ENCODE measurements around the gene PPIC. TPM values are rescaled to one million over a fixed set of nuclear protein-coding genes. Genes with fewer than 3 reads are reported as not detected.

The PPIC gene
- total RNA-seq, 1 experiment from 2014 or later: 10.8 TPM

DNA sequence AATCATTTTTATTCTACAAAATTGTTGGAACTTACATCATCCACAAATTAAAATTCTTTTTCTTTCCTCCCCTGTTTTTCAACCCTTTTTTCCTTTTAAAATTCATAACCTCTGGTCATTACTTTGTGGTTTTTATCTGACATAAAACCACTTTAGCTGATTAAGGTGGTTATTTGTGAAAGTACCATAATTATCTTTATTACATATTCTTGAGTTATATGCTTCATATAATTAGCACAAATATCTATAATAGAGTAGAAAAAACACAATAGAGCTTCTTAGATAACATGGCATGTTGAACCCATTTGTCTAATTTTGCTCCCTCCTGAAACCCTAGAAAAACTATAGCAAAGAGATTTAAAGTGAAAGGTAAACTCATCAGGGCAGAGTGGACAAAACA is 22.9 kb upstream of the PPIC start:
- Histone ChIP-seq H2BK120ac (ENCODE audit: low read depth, low read length, poor library complexity, severe bottlenecking) (no peak overlapping the region), H4K20me1 (ENCODE audit: control insufficient read depth, insufficient read depth, insufficient read length) (no peaks in the 10 kb centered on the region), H2AFZ (ENCODE audit: low read length) (no peak overlapping the region), H3T11ph (ENCODE audit: low read length) (no peak overlapping the region), H2AK5ac (ENCODE audit: insufficient read length, low read length) (no peak overlapping the region), H3K9ac (ENCODE audit: extremely low read depth, insufficient read length, low read length) (no peak overlapping the region), H3K14ac (ENCODE audit: insufficient read depth, low read length) (no peak overlapping the region), H3K9me3 (ENCODE audit: control insufficient read depth, low read depth, low read length) (no peaks in the 10 kb centered on the region), H3K23ac (ENCODE audit: insufficient read length, low read depth, low read length) (no peak overlapping the region), H3K4ac (ENCODE audit: low read depth, low read length) (no peak overlapping the region), H2BK20ac (ENCODE audit: low read depth, low read length, poor library complexity, severe bottlenecking) (no peak overlapping the region), H3K79me1 (ENCODE audit: insufficient read depth, low read depth, low read length, poor library complexity, severe bottlenecking) (no peaks in the 10 kb centered on the region), H2BK12ac (ENCODE audit: insufficient read length, low read depth, low read length) (no peak overlapping the region), H3K4me1 (ENCODE audit: insufficient read depth, low read length) (no peaks in the 10 kb centered on the region), H3K27ac (ENCODE audit: insufficient read length, low read depth, low read length) (no peak overlapping the region), H2BK5ac (ENCODE audit: insufficient read length, low read length) (no peak overlapping the region), H3K18ac (ENCODE audit: insufficient read length, low read depth, low read length) (no peak overlapping the region), H4K91ac (ENCODE audit: insufficient read length, low read depth, low read length) (no peak overlapping the region), H3K4me2 (ENCODE audit: insufficient read depth, insufficient read length, low read length) (no peak overlapping the region), H4K5ac (ENCODE audit: insufficient read length, low read depth, low read length) (no peak overlapping the region), H4K8ac (replicated peaks; ENCODE audit: insufficient read length, low read depth, low read length) (no peak overlapping the region), H3K23me2 (ENCODE audit: insufficient read length, low read depth, low read length, poor library complexity, severe bottlenecking) (no peaks in the 10 kb centered on the region), H3K27me3 (ENCODE audit: insufficient read depth, low read length) (no peaks in the 10 kb centered on the region), H3K79me2 (ENCODE audit: insufficient read depth, low read length) (no peaks in the 10 kb centered on the region), H2BK15ac (ENCODE audit: low read depth, low read length) (no peak overlapping the region), H3K56ac (ENCODE audit: insufficient read length, low read depth, low read length) (no peak overlapping the region)
- TF ChIP-seq, protein P1, sequence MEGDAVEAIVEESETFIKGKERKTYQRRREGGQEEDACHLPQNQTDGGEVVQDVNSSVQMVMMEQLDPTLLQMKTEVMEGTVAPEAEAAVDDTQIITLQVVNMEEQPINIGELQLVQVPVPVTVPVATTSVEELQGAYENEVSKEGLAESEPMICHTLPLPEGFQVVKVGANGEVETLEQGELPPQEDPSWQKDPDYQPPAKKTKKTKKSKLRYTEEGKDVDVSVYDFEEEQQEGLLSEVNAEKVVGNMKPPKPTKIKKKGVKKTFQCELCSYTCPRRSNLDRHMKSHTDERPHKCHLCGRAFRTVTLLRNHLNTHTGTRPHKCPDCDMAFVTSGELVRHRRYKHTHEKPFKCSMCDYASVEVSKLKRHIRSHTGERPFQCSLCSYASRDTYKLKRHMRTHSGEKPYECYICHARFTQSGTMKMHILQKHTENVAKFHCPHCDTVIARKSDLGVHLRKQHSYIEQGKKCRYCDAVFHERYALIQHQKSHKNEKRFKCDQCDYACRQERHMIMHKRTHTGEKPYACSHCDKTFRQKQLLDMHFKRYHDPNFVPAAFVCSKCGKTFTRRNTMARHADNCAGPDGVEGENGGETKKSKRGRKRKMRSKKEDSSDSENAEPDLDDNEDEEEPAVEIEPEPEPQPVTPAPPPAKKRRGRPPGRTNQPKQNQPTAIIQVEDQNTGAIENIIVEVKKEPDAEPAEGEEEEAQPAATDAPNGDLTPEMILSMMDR (conservative IDR thresholded peaks at IDR 0.05): no peak
- Mint-ChIP-seq H3K4me3 (no peak overlapping the region), H3K9me3 (peaks cover 2 to 11% of the 10 kb centered on the region in 2 experiments; a peak in 3 of 5 replicates), H3K27me3 (ENCODE audit: low read depth) (peaks cover 4% of the 10 kb centered on the region), H3K4me1 (no peaks in the 10 kb centered on the region), H3K36me3 (ENCODE audit: insufficient read depth in 1 of 3, low read depth in 3 of 3) (no peaks in the 10 kb centered on the region), H3K27ac (no peak overlapping the region)
- DNase-seq: no peak
